K562 (cell line): ENCODE data around the gene SLC35G4. TPM values are rescaled to one million over a fixed set of nuclear protein-coding genes. Genes with fewer than 3 reads are reported as not detected.

Experiments used
- ATAC-seq: fragments of 200-7000 bp; cut with Tn5 transposase; 3 replicates; pipeline ENCODE4 v1.9.1; 2020; ENCODE audit warnings: moderate library complexity
- BruUV-seq: library from RNA; stranded (reverse); fragments of 400-500 nt; replicated peaks from 2 replicates; lab custom pipeline; 2021; lab: Mats Ljungman, UMichigan
- CTCF ChIA-PET: fragments of 300-600 bp; formaldehyde crosslinking; extraction: SDS; loops from one replicate; lab custom pipeline; 2021; ENCODE audit warnings: low intra/inter-chr PET ratio; lab: Yijun Ruan, JAX
- POLR2A ChIA-PET: fragments of 300-600, 350-650 bp; sonication (Branson Sonifier 250); formaldehyde crosslinking; extraction: SDS; loops from one replicate; lab custom pipeline; 2021; ENCODE audit warnings: antibody characterized with exemption, inconsistent platforms; lab: Yijun Ruan, JAX
- DNase-seq, 4 experiments: peaks; one replicate each; pipeline versions ENCODE4 v3.0.0 to v3.0.0-alpha.2; 2011 to 2018; ENCODE audit warnings: low spot score in 3 of 4, mixed read lengths in 3 of 4; ENCODE audit errors: extremely low read depth in 1 of 4
- FAIRE-seq: peaks from 2 replicates; lab custom pipeline; 2011; peaks lifted over from hg19 to GRCh38; lab: Jason Lieb, UNC
- H2AFZ ChIP-seq: 2 replicates; pipeline ENCODE4 v1.6.0; 2011; ENCODE audit warnings: low read depth, low read length, control low read depth, inconsistent platforms
- H3K27ac ChIP-seq: fragments of 200-600 bp; 3 replicates; pipeline ENCODE4 v1.8.0; 2011; ENCODE audit warnings: low read depth, mild to moderate bottlenecking, control low read depth, inconsistent platforms, low read length, moderate library complexity, mixed read lengths; ENCODE audit errors: extremely low read depth
- H3K27me3 ChIP-seq, 2 experiments: fragments of 300-600 bp in 1 of 2; 2 replicates in 1 of 2; 3 replicates in 1 of 2; pipeline versions ENCODE4 v1.6.0 to v1.8.0; 2011; ENCODE audit warnings: inconsistent platforms in 2 of 2, low read length in 2 of 2, mild to moderate bottlenecking in 1 of 2, mixed read lengths in 1 of 2, moderate library complexity in 1 of 2; ENCODE audit not compliant: control insufficient read depth in 2 of 2, insufficient read depth in 2 of 2
- H3K36me3 ChIP-seq: fragments of 300-600 bp; 3 replicates; pipeline ENCODE4 v1.8.0; 2011; ENCODE audit warnings: mild to moderate bottlenecking, low read length, inconsistent platforms; ENCODE audit not compliant: control insufficient read depth, insufficient read depth
- H3K4me1 ChIP-seq, 2 experiments: fragments of 200-600 bp in 1 of 2; replicated peaks in 1 of 2; 2 replicates in 1 of 2; 3 replicates in 1 of 2; pipeline versions ENCODE4 v1.5.1 to v1.8.0; 2011; ENCODE audit warnings: inconsistent platforms in 2 of 2, low read length in 2 of 2, mild to moderate bottlenecking in 1 of 2, mixed read lengths in 1 of 2, moderate library complexity in 1 of 2; ENCODE audit not compliant: control insufficient read depth in 2 of 2, insufficient read depth in 2 of 2
- H3K4me2 ChIP-seq: 2 replicates; pipeline ENCODE4 v1.6.1; 2011; ENCODE audit warnings: low read length, control low read depth, inconsistent platforms, mixed read lengths; ENCODE audit not compliant: insufficient read depth
- H3K4me3 ChIP-seq: fragments of 200-600 bp; sonication (generic), shearing (Covaris generic); 2 replicates; pipeline ENCODE4 v1.5.1; 2016; ENCODE audit warnings: control low read depth, inconsistent platforms
- H3K79me2 ChIP-seq: fragments of 200-600 bp; 3 replicates; pipeline ENCODE4 v1.8.0; 2011; ENCODE audit warnings: low read length, inconsistent platforms; ENCODE audit not compliant: control insufficient read depth, insufficient read depth
- H3K9ac ChIP-seq, 2 experiments: 2 replicates each; pipeline versions ENCODE4 v1.6.0 to v1.6.1; 2011; ENCODE audit warnings: low read depth in 2 of 2, low read length in 2 of 2, control low read depth in 1 of 2, inconsistent platforms in 1 of 2, mild to moderate bottlenecking in 1 of 2, mixed read lengths in 1 of 2; ENCODE audit not compliant: insufficient read depth in 1 of 2
- H3K9me1 ChIP-seq: one replicate; pipeline ENCODE4 v1.6.0; 2011; ENCODE audit warnings: inconsistent platforms, mild to moderate bottlenecking, low read length, moderate library complexity; ENCODE audit not compliant: control insufficient read depth, insufficient read depth
- H3K9me3 ChIP-seq: replicated peaks from 2 replicates; pipeline ENCODE4 v1.5.1; 2011; ENCODE audit warnings: low read depth, low read length, inconsistent platforms; ENCODE audit not compliant: control insufficient read depth, insufficient read depth
- H4K20me1 ChIP-seq: replicated peaks from 2 replicates; pipeline ENCODE4 v1.6.1; 2011; ENCODE audit warnings: low read length, inconsistent platforms, mixed read lengths; ENCODE audit not compliant: control insufficient read depth, insufficient read depth
- ILF3 ChIP-seq: fragments of 450-650 bp; IDR thresholded peaks from 2 replicates; pipeline ENCODE4 v1.6.1; 2018; ENCODE audit warnings: antibody characterized with exemption, mild to moderate bottlenecking, moderate library complexity, borderline replicate concordance
- JUND ChIP-seq, 2 experiments: IDR thresholded peaks; 2 replicates in 1 of 2; 3 replicates in 1 of 2; pipeline ENCODE4 v1.6.1; 2011; ENCODE audit warnings: borderline replicate concordance in 2 of 2, low read depth in 2 of 2, low read length in 2 of 2, improper control_type of control experiment in 1 of 2, missing biosample characterization in 1 of 2, missing genetic modification characterization in 1 of 2, missing genetic modification reagents in 1 of 2
- ZNF347 ChIP-seq: fragments of 450-650 bp; formaldehyde crosslinking; IDR thresholded peaks from 2 replicates; pipeline ENCODE4 v1.4.0; 2020; ENCODE audit warnings: low read depth, mild to moderate bottlenecking, moderate library complexity
- ZZZ3 ChIP-seq: fragments of 450-650 bp; IDR thresholded peaks from 2 replicates; pipeline ENCODE4 v1.6.1; 2016; ENCODE audit warnings: antibody characterized with exemption, mild to moderate bottlenecking, moderate library complexity
- WGBS: fragments of 100-300 bp; shearing (Covaris generic); methylation state at CpG from one replicate; pipeline ENCODE4 v1.1.6; 2016; ENCODE audit warnings: low coverage, mixed read lengths; ENCODE audit not compliant: insufficient coverage; ENCODE audit errors: missing lambda C conversion rate; 5-methylcytosine and 5-hydroxymethylcytosine counted together
- in situ Hi-C: fragments of 300-500 bp; cut with MboI; formaldehyde crosslinking; loops from 4 replicates; pipeline ENCODE4 v1.15.0; 2018; ENCODE audit warnings: inconsistent platforms, mixed read lengths
- intact Hi-C: fragments of 100-400 bp; cut with micrococcal nuclease; formaldehyde crosslinking; loops from 2 replicates; pipeline ENCODE4 v1.14.2; 2022
- polyA plus RNA-seq, 8 experiments: library from polyadenylated mRNA; depleted of rRNA in 4 of 8; stranded (reverse) in 5 of 8; unstranded in 3 of 8; fragments of >200 nt; fragmentation: Nextera tagmentation in 2 of 8; fragmentation: Illumina TruSeq in 1 of 8; extraction: Ambion mirVana in 2 of 8; extraction: Trizol in 1 of 8; gene quantifications; 2 replicates each; pipeline versions ENCODE4 v1.2.1 to v1.2.3, GENCODE V29; 2011 to 2014; ENCODE audit warnings: inconsistent platforms in 1 of 8, missing spikeins in 1 of 8
- total RNA-seq, 7 experiments: library from RNA; depleted of rRNA in 6 of 7; stranded (reverse); fragments of >200 nt in 6 of 7; fragmentation: Illumina TruSeq in 2 of 7; extraction: Trizol in 2 of 7; gene quantifications; 2 replicates each; pipeline versions ENCODE4 v1.2.1 to v1.2.3, GENCODE V29; 2011 to 2021; ENCODE audit warnings: low replicate concordance in 1 of 7
- TF ChIP-seq, protein P1 (sequence below), 3 experiments: IDR thresholded peaks in 2 of 3; conservative IDR thresholded peaks in 1 of 3; 2 replicates each; pipeline ENCODE4 v1.5.1; 2011 to 2012; ENCODE audit warnings: low read length in 3 of 3, mild to moderate bottlenecking in 3 of 3, control low read depth in 2 of 3, improper control_type of control experiment in 1 of 3, inconsistent platforms in 1 of 3, low read depth in 1 of 3, mixed read lengths in 1 of 3, moderate library complexity in 1 of 3; ENCODE audit not compliant: insufficient read depth in 2 of 3
- TF ChIP-seq, protein P2 (sequence below): fragments of 250-450 bp; sonication (Bioruptor Pico); IDR thresholded peaks from 2 replicates; pipeline ENCODE4 v1.8.0; 2022; ENCODE audit warnings: inconsistent platforms

Gene SLC35G4
- total and polyA plus RNA-seq, 9 of the 15 experiments (the other 6 are each of a cell fraction or from before 2014, with no cell fraction given), result not detected

DNA sequence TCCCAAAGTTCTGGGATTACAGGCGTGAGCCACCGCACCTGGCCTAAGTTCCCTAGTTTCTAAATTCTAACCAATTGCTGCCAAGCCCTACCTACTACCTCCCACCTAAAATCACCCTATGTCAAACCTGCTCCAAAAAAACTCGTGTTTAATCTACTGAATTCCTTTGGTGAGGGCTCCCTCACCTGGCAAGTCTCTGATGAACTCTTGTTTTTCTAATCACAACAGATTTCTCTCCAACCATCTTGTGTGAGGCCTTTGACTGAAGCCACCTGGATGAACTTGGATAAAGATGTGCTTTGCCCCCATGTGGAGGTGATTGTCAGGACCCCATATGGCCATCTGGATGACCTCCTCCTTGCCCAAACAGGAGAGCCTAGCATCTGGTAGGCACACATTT, 17.4 kb upstream of the SLC35G4 start:
- FAIRE-seq, result no peak
- TF ChIP-seq, protein P1, sequence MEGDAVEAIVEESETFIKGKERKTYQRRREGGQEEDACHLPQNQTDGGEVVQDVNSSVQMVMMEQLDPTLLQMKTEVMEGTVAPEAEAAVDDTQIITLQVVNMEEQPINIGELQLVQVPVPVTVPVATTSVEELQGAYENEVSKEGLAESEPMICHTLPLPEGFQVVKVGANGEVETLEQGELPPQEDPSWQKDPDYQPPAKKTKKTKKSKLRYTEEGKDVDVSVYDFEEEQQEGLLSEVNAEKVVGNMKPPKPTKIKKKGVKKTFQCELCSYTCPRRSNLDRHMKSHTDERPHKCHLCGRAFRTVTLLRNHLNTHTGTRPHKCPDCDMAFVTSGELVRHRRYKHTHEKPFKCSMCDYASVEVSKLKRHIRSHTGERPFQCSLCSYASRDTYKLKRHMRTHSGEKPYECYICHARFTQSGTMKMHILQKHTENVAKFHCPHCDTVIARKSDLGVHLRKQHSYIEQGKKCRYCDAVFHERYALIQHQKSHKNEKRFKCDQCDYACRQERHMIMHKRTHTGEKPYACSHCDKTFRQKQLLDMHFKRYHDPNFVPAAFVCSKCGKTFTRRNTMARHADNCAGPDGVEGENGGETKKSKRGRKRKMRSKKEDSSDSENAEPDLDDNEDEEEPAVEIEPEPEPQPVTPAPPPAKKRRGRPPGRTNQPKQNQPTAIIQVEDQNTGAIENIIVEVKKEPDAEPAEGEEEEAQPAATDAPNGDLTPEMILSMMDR (IDR thresholded peaks at IDR 0.05 in 2 of 3, conservative IDR thresholded peaks at IDR 0.05 in 1 of 3; ENCODE audit: insufficient read depth in 2 of 3, low read depth in 1 of 3, low read length in 3 of 3), result peak in 1 of 3 experiments; percentile 14; a peak in 1 of 6 replicates
- no peak for TF ChIP-seq ILF3
- TF ChIP-seq, all 486 proteins: peak for 1
- CTCF ChIA-PET, result no interaction called here
- Histone ChIP-seq H3K36me3 (no peaks in the 10 kb centered on the region), H3K9ac (no peak overlapping the region), H3K4me3 (no peak overlapping the region), H3K4me2 (no peak overlapping the region), H3K4me1 (no peaks in the 10 kb centered on the region), H4K20me1 (no peaks in the 10 kb centered on the region), H3K9me3 (no peaks in the 10 kb centered on the region), H3K27ac (no peak overlapping the region), H3K9me1 (no peaks in the 10 kb centered on the region), H3K27me3 (no peaks in the 10 kb centered on the region; a peak in 2 of 5 replicates), H2AFZ (no peak overlapping the region), H3K79me2 (no peaks in the 10 kb centered on the region)
- 0% methylated on average over 3 of the region's 3 CpGs for whole genome bisulfite sequencing
- POLR2A ChIA-PET, result no interaction called here
- intact Hi-C loops (no loop called here), in situ Hi-C loops (no loop called here)
- DNase-seq, result no peak
- no TSS peak for BruUV-seq
- no peak for ATAC-seq

DNA sequence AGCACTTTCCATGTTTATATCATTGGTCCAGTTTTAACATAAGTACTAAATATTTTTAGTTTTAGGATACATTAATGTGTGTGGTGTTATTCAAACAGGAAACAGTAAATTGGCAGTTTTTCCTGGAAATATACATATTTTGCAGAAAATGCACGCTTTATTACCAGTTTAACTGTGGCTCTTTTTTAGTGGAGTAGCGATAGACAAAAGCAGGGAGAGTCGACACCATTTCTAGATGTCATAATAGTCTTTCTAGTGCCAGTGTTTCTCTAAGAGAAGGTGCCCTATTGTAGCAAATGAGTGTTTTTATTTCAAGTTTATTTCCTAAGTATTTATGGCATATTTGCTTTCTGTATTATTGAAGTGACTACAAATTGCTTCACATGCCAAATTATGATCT, 9.1 kb upstream of the SLC35G4 start:
- TF ChIP-seq ZNF347 (CRISPR knock-in tag) (no peak), JUND (IDR thresholded peaks at IDR 0.05; ENCODE audit: borderline replicate concordance, low read depth, low read length) (no peak), JUND (tag; IDR thresholded peaks at IDR 0.05; ENCODE audit: borderline replicate concordance, low read depth, low read length) (no peak), ZZZ3 (no peak)
- TF ChIP-seq, protein P2, sequence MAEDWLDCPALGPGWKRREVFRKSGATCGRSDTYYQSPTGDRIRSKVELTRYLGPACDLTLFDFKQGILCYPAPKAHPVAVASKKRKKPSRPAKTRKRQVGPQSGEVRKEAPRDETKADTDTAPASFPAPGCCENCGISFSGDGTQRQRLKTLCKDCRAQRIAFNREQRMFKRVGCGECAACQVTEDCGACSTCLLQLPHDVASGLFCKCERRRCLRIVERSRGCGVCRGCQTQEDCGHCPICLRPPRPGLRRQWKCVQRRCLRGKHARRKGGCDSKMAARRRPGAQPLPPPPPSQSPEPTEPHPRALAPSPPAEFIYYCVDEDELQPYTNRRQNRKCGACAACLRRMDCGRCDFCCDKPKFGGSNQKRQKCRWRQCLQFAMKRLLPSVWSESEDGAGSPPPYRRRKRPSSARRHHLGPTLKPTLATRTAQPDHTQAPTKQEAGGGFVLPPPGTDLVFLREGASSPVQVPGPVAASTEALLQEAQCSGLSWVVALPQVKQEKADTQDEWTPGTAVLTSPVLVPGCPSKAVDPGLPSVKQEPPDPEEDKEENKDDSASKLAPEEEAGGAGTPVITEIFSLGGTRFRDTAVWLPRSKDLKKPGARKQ (CRISPR knock-in tag), result no peak
- no peaks in the 10 kb centered on the region for H3K9me3 ChIP-seq
- CTCF ChIA-PET, result no interaction called here
- H3K9me1 ChIP-seq, result no peaks in the 10 kb centered on the region
- no peak overlapping the region for H2AFZ ChIP-seq
- POLR2A ChIA-PET, result no interaction called here
- no peak for DNase-seq
- in situ Hi-C loops, result no loop called here
- intact Hi-C loops, result no loop called here
- H3K27me3 ChIP-seq, result peaks cover 0 to 6% of the 10 kb centered on the region in 2 experiments; a peak in 3 of 5 replicates
- WGBS, result 2% methylated on average over 3 of the region's 3 CpGs
- H3K79me2 ChIP-seq, result no peaks in the 10 kb centered on the region
- H3K36me3 ChIP-seq, result no peaks in the 10 kb centered on the region
- no peak overlapping the region for H3K4me2 ChIP-seq
- H4K20me1 ChIP-seq, result no peaks in the 10 kb centered on the region
- no peak for FAIRE-seq
- no peaks in the 10 kb centered on the region for H3K4me1 ChIP-seq
- ATAC-seq, result no peak
- H3K9ac ChIP-seq, result no peak overlapping the region
- H3K27ac ChIP-seq, result no peak overlapping the region
- no peak overlapping the region for H3K4me3 ChIP-seq
- no TSS peak for BruUV-seq
